ENCODE results near the gene CYB5R2.
A peak's percentile ranks its signal among the peaks of the same experiment; 100 is the strongest.

DNA sequence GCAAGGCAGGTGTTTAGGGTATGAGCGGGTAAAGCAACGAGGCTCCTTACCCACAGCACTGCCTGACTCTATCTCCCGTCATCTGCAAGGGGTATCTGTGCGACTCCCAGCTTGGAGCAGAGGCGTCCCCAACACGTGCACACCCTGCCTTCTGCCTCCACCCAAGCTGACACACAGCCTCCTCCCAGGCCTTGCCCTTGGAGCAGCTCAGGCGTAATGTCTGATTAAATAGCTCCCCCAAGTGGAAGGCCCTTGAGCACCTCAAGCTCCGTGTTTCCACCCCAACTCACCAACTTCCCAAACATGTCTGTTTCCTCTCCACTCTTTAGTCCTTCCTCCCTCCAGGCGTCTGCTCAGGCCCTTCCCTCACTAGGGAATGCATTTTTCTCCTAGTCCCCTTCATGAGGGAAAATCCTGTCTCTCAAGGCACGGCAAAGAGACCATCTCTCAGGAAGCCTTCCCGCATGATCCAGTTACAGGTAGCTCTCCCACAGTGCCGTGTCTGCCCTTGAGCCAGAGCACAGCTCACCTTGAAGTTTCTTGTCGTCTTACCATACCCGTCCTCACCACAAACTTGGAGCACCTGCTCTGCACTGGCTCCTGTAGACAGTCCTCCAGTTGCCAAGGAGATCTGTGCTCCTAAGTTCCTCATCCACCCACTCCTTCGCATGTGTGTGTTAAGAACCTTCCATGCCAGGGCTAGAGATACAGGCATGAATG is 15.8 kb downstream of the CYB5R2 start:
- peak; percentile 71 to 96 for TF ChIP-seq CTCF (conservative IDR thresholded peaks at IDR 0.05; ENCODE audit: low read depth in 2 of 2)
- no peak for TF ChIP-seq EZH2 (IDR thresholded peaks at IDR 0.05; ENCODE audit: low read depth, unreplicated experiment)
- no peak for TF ChIP-seq EZH2phosphoT487 (IDR thresholded peaks at IDR 0.05; ENCODE audit: unreplicated experiment)
- TF ChIP-seq POLR2AphosphoS5 (IDR thresholded peaks at IDR 0.05; ENCODE audit: low read depth), result no peak
- TF ChIP-seq ETS1 (IDR thresholded peaks at IDR 0.05), result no peak
- TF ChIP-seq REST (IDR thresholded peaks at IDR 0.05; ENCODE audit: unreplicated experiment), result no peak
- TF ChIP-seq CREB1 (CRISPR knock-in tag; IDR thresholded peaks at IDR 0.05; ENCODE audit: low read depth), result no peak
- TF ChIP-seq ZNF331 (CRISPR knock-in tag; IDR thresholded peaks at IDR 0.05; ENCODE audit: low read depth), result no peak
